Gastroesophageal sphincter (tissue), 4 donors: ENCODE measurements around the gene TTLL5. TPM values are rescaled to one million over a fixed set of nuclear protein-coding genes. Genes with fewer than 3 reads are reported as not detected.

Source experiments
- ATAC-seq: fragments of 150-250 bp; one replicate; pipeline ENCODE4 v1.9.1; 2016; ENCODE audit warnings: mild to moderate bottlenecking, moderate library complexity
- H3K27ac ChIP-seq, 4 donors: fragments of 200-600 bp; sonication (generic) in 3 of 4; 1 replicate in 3 of 4; 2 replicates in 1 of 4; pipeline ENCODE4 v1.5.1; 2016 to 2019
- H3K27me3 ChIP-seq: fragments of 200-600 bp; sonication (generic); one replicate; pipeline ENCODE4 v1.5.1; 2019
- H3K36me3 ChIP-seq, 2 donors: fragments of 200-600 bp; sonication (generic); one replicate each; pipeline ENCODE4 v1.5.1; 2019; ENCODE audit warnings: control low read depth in 1 of 2
- H3K4me1 ChIP-seq, 3 donors: fragments of 200-600 bp; sonication (generic); 1 replicate in 2 of 3; 2 replicates in 1 of 3; pipeline ENCODE4 v1.5.1; 2016 to 2019; ENCODE audit warnings: control low read depth in 2 of 3
- H3K4me3 ChIP-seq, 2 donors: fragments of 200-600 bp; sonication (generic); one replicate each; pipeline ENCODE4 v1.5.1; 2019; ENCODE audit warnings: mild to moderate bottlenecking in 1 of 2, moderate library complexity in 1 of 2
- H3K9me3 ChIP-seq, 3 donors: fragments of 200-600 bp; sonication (generic); one replicate each; pipeline ENCODE4 v1.5.1; 2017 to 2019; ENCODE audit warnings: control low read depth in 2 of 3
- CTCF ChIP-seq, 4 experiments: fragments of 200-600 bp in 2 of 4; fragments of 450-650 bp in 2 of 4; sonication (generic) in 1 of 4; IDR thresholded peaks; one replicate each; pipeline ENCODE4 v1.5.1; 2017 to 2019; ENCODE audit warnings: antibody characterized with exemption in 4 of 4, mild to moderate bottlenecking in 2 of 4, moderate library complexity in 2 of 4
- EP300 ChIP-seq: sonication (generic); formaldehyde crosslinking; IDR thresholded peaks from one replicate; pipeline ENCODE4 v1.6.1; 2017; ENCODE audit warnings: antibody characterized with exemption, mild to moderate bottlenecking
- POLR2A ChIP-seq, 2 donors: fragments of 450-650 bp; IDR thresholded peaks; one replicate each; pipeline ENCODE4 v1.6.1; 2017; ENCODE audit warnings: antibody characterized with exemption in 2 of 2, mild to moderate bottlenecking in 2 of 2, moderate library complexity in 1 of 2
- POLR2AphosphoS5 ChIP-seq: sonication (generic); formaldehyde crosslinking; IDR thresholded peaks from one replicate; pipeline ENCODE4 v1.6.1; 2017; ENCODE audit warnings: antibody characterized with exemption
- WGBS, 2 donors: methylation state at CpG; one replicate each; pipeline ENCODE4 v1.1.5; 2018; ENCODE audit warnings: low coverage in 1 of 2; 5-methylcytosine and 5-hydroxymethylcytosine counted together
- total RNA-seq, 4 donors: library from RNA; depleted of rRNA; stranded (reverse); fragments of >200 nt; gene quantifications; one replicate each; pipeline ENCODE4 v1.1.0, GENCODE V29; 2016

The TTLL5 gene
- total RNA-seq, 4 donors from 2014 or later = 18.1 to 30.0 (median 22.1) TPM

DNA sequence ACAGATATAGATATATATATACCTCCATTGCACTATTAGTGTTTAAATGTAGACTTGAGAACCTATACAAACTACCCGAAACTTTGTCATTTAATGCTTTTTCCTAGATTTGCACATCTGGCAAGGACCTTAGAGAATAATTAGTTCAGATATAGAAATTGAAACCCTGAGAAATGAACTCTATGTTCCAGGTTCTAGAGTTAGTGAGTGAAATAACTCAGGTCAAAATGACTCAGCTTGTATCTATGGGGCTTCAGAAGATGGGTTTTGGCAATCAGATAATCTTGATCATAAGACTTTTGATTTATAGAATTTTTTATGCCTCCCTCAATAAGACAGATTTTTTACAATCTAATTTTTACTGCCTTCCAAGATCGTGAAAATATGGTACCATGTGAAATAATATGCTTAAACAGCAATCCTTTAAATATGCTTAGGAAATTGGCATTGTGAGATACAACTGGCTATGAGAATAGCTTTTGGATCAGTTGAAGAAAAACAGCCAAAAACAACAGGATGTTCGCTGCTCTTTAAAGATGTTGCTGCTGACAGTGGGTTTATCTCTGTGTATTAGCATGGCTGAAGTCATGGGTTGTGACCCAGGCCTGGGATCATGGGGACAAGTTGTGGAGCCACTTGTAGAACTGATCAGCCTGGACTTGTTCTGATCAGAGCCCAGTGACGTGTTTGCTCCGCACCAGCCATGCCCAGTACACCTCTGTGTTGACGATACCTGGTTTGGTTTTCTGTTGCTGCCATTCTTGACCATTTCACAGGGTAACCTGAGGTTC lies 63.6 kb downstream of the TTLL5 start:
- Histone ChIP-seq H3K27ac (peak overlapping the region in 3 of 4 donors; percentile 16 to 38 (median 23)), H3K4me3 (no peak overlapping the region), H3K27me3 (no peaks in the 10 kb centered on the region), H3K36me3 (no peaks in the 10 kb centered on the region), H3K4me1 (peaks cover 6 to 31% (median 11%) of the 10 kb centered on the region in 3 donors), H3K9me3 (no peaks in the 10 kb centered on the region)
- no peak for TF ChIP-seq POLR2A (IDR thresholded peaks at IDR 0.05)
- TF ChIP-seq EP300 = no peak
- 82 to 86% methylated on average over 5 to 6 of the region's 6 CpGs for WGBS, 2 donors
- no peak for ATAC-seq

DNA sequence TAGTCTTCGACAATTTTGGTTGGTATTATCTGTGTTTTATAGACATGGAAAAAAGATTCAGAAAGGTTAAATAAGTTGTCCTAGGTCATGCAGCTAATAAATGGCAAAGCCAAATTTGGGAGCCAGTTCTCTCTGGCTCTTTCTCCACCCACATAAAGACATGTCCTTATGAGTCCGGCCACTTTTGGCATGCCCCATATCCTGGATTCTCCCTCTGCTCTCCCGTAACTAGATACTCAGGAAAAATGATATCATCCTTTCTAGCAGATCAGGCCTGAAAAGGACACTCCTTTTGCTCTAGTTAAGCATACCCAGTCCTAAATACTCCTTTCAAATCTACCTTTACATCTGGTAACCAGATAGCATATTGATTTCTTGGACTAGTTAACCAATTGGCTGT lies 64.4 kb downstream of the TTLL5 start:
- TF ChIP-seq POLR2A (IDR thresholded peaks at IDR 0.05) = no peak
- TF ChIP-seq EP300 = no peak
- no peak for TF ChIP-seq POLR2AphosphoS5
- TF ChIP-seq CTCF (IDR thresholded peaks at IDR 0.05) = no peak
- 41 to 52% methylated on average over 3 of the region's 3 CpGs for WGBS, 2 donors
- H3K27ac ChIP-seq = peak overlapping the region in 2 of 4 donors; percentile 17 to 38

DNA sequence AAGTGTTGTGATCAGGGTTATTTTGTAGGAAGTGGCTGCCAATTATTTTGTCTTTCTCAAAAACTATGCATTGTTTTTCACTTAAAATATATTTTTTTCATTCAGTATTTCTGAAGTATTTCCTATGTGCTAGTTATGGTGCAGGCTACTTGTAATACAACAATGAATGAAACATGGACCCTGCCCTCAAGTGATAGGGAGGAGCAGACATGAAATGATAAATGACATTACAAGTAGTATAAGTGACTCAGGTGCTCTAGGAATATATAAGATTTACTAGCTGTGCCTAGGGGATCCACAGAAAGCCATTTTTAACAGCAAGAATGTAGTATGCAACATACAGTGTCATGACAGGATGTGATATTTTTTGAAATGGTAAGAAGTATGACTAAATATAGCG lies 65.3 kb downstream of the TTLL5 start:
- TF ChIP-seq POLR2AphosphoS5 (no peak), POLR2A (IDR thresholded peaks at IDR 0.05) (no peak), EP300 (no peak)
- peaks cover 0 to 5% of the 10 kb centered on the region in 2 donors for H3K36me3 ChIP-seq
- peaks cover 0 to 14% (median 0%) of the 10 kb centered on the region in 3 donors for H3K4me1 ChIP-seq
- H3K4me3 ChIP-seq = no peak overlapping the region
- no peaks in the 10 kb centered on the region for H3K9me3 ChIP-seq
- 94 to 100% methylated on average over 1 of the region's 1 CpG for WGBS, 2 donors
- H3K27me3 ChIP-seq = no peaks in the 10 kb centered on the region
- no peak for ATAC-seq
- no peak overlapping the region for H3K27ac ChIP-seq

More for the DNA sequence above, 64.4 kb downstream of the TTLL5 start:
- no peak for ATAC-seq
- Histone ChIP-seq H3K36me3 (no peaks in the 10 kb centered on the region), H3K4me3 (no peak overlapping the region), H3K4me1 (peaks cover 3 to 22% (median 5%) of the 10 kb centered on the region in 3 donors), H3K27me3 (no peaks in the 10 kb centered on the region), H3K9me3 (no peaks in the 10 kb centered on the region)

- Histone ChIP-seq H3K27me3 (no peaks in the 10 kb centered on the region), H3K36me3 (peaks cover 0 to 5% of the 10 kb centered on the region in 2 donors), H3K9me3 (no peaks in the 10 kb centered on the region), H3K4me1 (peaks cover 0 to 14% (median 0%) of the 10 kb centered on the region in 3 donors), H3K4me3 (no peak overlapping the region), H3K27ac (no peak overlapping the region)
- TF ChIP-seq POLR2A (IDR thresholded peaks at IDR 0.05) (no peak), EP300 (no peak), POLR2AphosphoS5 (no peak), CTCF (IDR thresholded peaks at IDR 0.05) (no peak)
- WGBS, 2 donors = 93 to 96% methylated on average over 3 of the region's 3 CpGs
- no peak for ATAC-seq
These were observed 66.1 kb downstream of the TTLL5 start for GRCh38 chr14:75727124-75727523.

DNA sequence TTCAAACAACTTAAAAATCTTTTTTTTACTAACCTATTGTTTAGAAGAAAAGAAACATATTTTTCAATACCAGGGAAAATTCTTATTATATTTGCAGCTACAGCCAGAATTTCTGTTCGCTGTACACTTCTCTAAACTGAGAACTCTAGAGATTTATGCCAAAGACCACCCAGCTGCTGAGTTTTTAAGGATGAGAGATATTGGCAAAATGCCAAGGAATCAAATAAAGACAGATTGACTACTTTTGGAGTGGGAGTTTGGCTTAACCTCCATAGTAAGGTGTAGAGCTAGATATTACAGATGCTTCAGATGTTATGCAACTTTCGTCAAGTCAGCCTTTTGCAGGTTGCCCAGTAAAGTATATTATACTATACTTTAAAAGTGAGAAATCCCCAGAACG lies 71.8 kb downstream of the TTLL5 start:
- ATAC-seq = no peak

More for the DNA sequence above, 71.8 kb downstream of the TTLL5 start:
- 90 to 91% methylated on average over 2 to 3 of the region's 3 CpGs for WGBS, 2 donors
- H3K4me3 ChIP-seq = no peak overlapping the region
- no peaks in the 10 kb centered on the region for H3K9me3 ChIP-seq
- H3K4me1 ChIP-seq = no peaks in the 10 kb centered on the region
- H3K27ac ChIP-seq = no peak overlapping the region
- TF ChIP-seq EP300 (no peak), POLR2A (IDR thresholded peaks at IDR 0.05) (no peak), CTCF (IDR thresholded peaks at IDR 0.05) (no peak), POLR2AphosphoS5 (no peak)
- peaks cover 0 to 54% of the 10 kb centered on the region in 2 donors for H3K36me3 ChIP-seq
- H3K27me3 ChIP-seq = no peaks in the 10 kb centered on the region
